SK-N-SH (cell line): ENCODE results near the gene FASTK. TPM values are rescaled to one million over a fixed set of nuclear protein-coding genes. Genes with fewer than 3 reads are reported as not detected.

Experiments
- CTCF ChIA-PET: fragments of 300-600, 350-600 bp; formaldehyde crosslinking; extraction: SDS; loops from one replicate; lab custom pipeline; 2021; lab: Yijun Ruan, JAX
- POLR2A ChIA-PET: fragments of 350-600 bp; sonication (Branson Sonifier 250); formaldehyde crosslinking; extraction: SDS; loops from one replicate; lab custom pipeline; 2020; ENCODE audit warnings: antibody characterized with exemption, inconsistent platforms; lab: Yijun Ruan, JAX
- DNase-seq: peaks from one replicate; pipeline ENCODE4 v3.0.0; 2012
- H2AFZ ChIP-seq: fragments of 200-600 bp; sonication (generic); 2 replicates; pipeline ENCODE4 v1.8.1; 2016; ENCODE audit warnings: antibody characterized with exemption, mild to moderate bottlenecking, low read depth
- H3F3A ChIP-seq: fragments of 200-600 bp; sonication (generic); replicated peaks from 2 replicates; pipeline ENCODE3; 2016; ENCODE audit warnings: antibody characterized with exemption, mild to moderate bottlenecking; ENCODE audit not compliant: insufficient read depth
- H3K27ac ChIP-seq, 2 experiments: fragments of 200-500 bp in 1 of 2; fragments of 200-600 bp in 1 of 2; sonication (Bioruptor generic) in 1 of 2; sonication (generic), shearing (Covaris generic) in 1 of 2; 2 replicates each; pipeline versions ENCODE4 v1.5.1 to v1.6.1; 2014 to 2016; ENCODE audit warnings: low read depth in 2 of 2, inconsistent platforms in 1 of 2, low read length in 1 of 2, mild to moderate bottlenecking in 1 of 2, mixed read lengths in 1 of 2
- H3K27me3 ChIP-seq: fragments of 200-600 bp; sonication (generic), shearing (Covaris generic); 2 replicates; pipeline ENCODE4 v1.6.1; 2016; ENCODE audit warnings: mixed run types; ENCODE audit not compliant: insufficient read depth
- H3K36me3 ChIP-seq, 2 experiments: fragments of 200-500 bp in 1 of 2; fragments of 200-600 bp in 1 of 2; sonication (Bioruptor generic) in 1 of 2; sonication (generic) in 1 of 2; replicated peaks in 1 of 2; 2 replicates each; pipeline versions ENCODE3 to v1.5.1; 2014 to 2016; ENCODE audit warnings: low read length in 1 of 2, mild to moderate bottlenecking in 1 of 2; ENCODE audit not compliant: insufficient read depth in 2 of 2, control insufficient read depth in 1 of 2
- H3K4me1 ChIP-seq, 2 experiments: fragments of 200-500 bp in 1 of 2; fragments of 200-600 bp in 1 of 2; sonication (Bioruptor generic) in 1 of 2; sonication (generic), shearing (Covaris generic) in 1 of 2; 2 replicates each; pipeline versions ENCODE4 v1.5.1 to v1.6.1; 2014 to 2016; ENCODE audit warnings: low read depth in 1 of 2, low read length in 1 of 2, mixed run types in 1 of 2; ENCODE audit not compliant: insufficient read depth in 2 of 2, control insufficient read depth in 1 of 2
- H3K4me2 ChIP-seq: fragments of 200-600 bp; sonication (generic), shearing (Covaris generic); 2 replicates; pipeline ENCODE4 v1.6.1; 2017; ENCODE audit warnings: mixed run types
- H3K4me3 ChIP-seq, 2 experiments: fragments of 200-500 bp in 1 of 2; fragments of 200-600 bp in 1 of 2; sonication (Bioruptor generic) in 1 of 2; sonication (generic), shearing (Covaris generic) in 1 of 2; 2 replicates each; pipeline versions ENCODE4 v1.5.1 to v1.8.1; 2014 to 2016; ENCODE audit warnings: low read depth in 2 of 2, inconsistent platforms in 1 of 2, low read length in 1 of 2, mild to moderate bottlenecking in 1 of 2, mixed read lengths in 1 of 2, moderate library complexity in 1 of 2
- H3K79me2 ChIP-seq: fragments of 200-600 bp; sonication (generic); 2 replicates; pipeline ENCODE4 v1.8.1; 2017; ENCODE audit warnings: mild to moderate bottlenecking; ENCODE audit not compliant: insufficient read depth
- H3K9ac ChIP-seq: fragments of 200-600 bp; sonication (generic); 2 replicates; pipeline ENCODE4 v1.6.1; 2017; ENCODE audit warnings: mixed run types
- H3K9me2 ChIP-seq: fragments of 200-600 bp; sonication (generic); 2 replicates; pipeline ENCODE4 v1.6.1; 2017; ENCODE audit warnings: mixed run types
- H3K9me3 ChIP-seq: fragments of 200-600 bp; sonication (generic); 2 replicates; pipeline ENCODE4 v1.6.1; 2017; ENCODE audit warnings: mixed run types, mild to moderate bottlenecking, moderate library complexity
- H4K20me1 ChIP-seq: fragments of 200-600 bp; sonication (generic); 2 replicates; pipeline ENCODE4 v1.6.1; 2017; ENCODE audit warnings: mild to moderate bottlenecking, mixed run types; ENCODE audit not compliant: insufficient read depth
- CHD2 ChIP-seq: fragments of 150-350 bp; IDR thresholded peaks from 2 replicates; pipeline ENCODE4 v1.6.1; 2018; ENCODE audit warnings: low read length; ENCODE audit not compliant: partially characterized antibody
- EP300 ChIP-seq, 2 experiments: IDR thresholded peaks; 2 replicates each; pipeline versions ENCODE4 v1.4.0 to v1.6.1; 2012; ENCODE audit warnings: borderline replicate concordance in 1 of 2, low read depth in 1 of 2, low read length in 1 of 2
- FOXJ3 ChIP-seq: sonication (generic); formaldehyde crosslinking; IDR thresholded peaks from 2 replicates; pipeline ENCODE4 v1.5.1; 2020; ENCODE audit warnings: mild to moderate bottlenecking, missing genetic modification reagents
- GABPA ChIP-seq: IDR thresholded peaks from 2 replicates; pipeline ENCODE4 v1.4.0; 2012; ENCODE audit warnings: low read depth, mild to moderate bottlenecking
- IRF3 ChIP-seq: fragments of 150-350 bp; IDR thresholded peaks from 2 replicates; pipeline ENCODE4 v1.6.1; 2016; ENCODE audit warnings: mild to moderate bottlenecking, low read depth, low read length
- MXI1 ChIP-seq: IDR thresholded peaks from 2 replicates; pipeline ENCODE4 v1.6.1; 2012; ENCODE audit warnings: mild to moderate bottlenecking, low read depth, low read length, improper control_type of control experiment
- NFIC ChIP-seq: IDR thresholded peaks from 2 replicates; pipeline ENCODE4 v1.4.0; 2012; ENCODE audit warnings: borderline replicate concordance
- RCOR1 ChIP-seq: fragments of 150-350 bp; IDR thresholded peaks from 2 replicates; pipeline ENCODE4 v1.6.1; 2017; ENCODE audit warnings: antibody characterized with exemption, low read length
- REST ChIP-seq: IDR thresholded peaks from 2 replicates; pipeline ENCODE4 v1.6.1; 2012; ENCODE audit warnings: mild to moderate bottlenecking, low read depth, low read length, moderate library complexity
- RFX5 ChIP-seq: IDR thresholded peaks from 2 replicates; pipeline ENCODE4 v1.6.1; 2012; ENCODE audit warnings: mild to moderate bottlenecking, improper control_type of control experiment, low read length
- RXRA ChIP-seq: IDR thresholded peaks from 2 replicates; pipeline ENCODE4 v1.4.0; 2012; ENCODE audit warnings: low read depth, mild to moderate bottlenecking, borderline replicate concordance
- SIN3A ChIP-seq: IDR thresholded peaks from 2 replicates; pipeline ENCODE4 v1.6.1; 2012; ENCODE audit warnings: low read depth, mild to moderate bottlenecking, low read length, moderate library complexity, borderline replicate concordance
- TCF12 ChIP-seq: IDR thresholded peaks from 2 replicates; pipeline ENCODE4 v1.4.0; 2012
- USF1 ChIP-seq: IDR thresholded peaks from 2 replicates; pipeline ENCODE4 v1.4.0; 2012; ENCODE audit warnings: low read depth, borderline replicate concordance
- USF2 ChIP-seq: fragments of 150-350 bp; IDR thresholded peaks from 2 replicates; pipeline ENCODE4 v1.6.1; 2017; ENCODE audit warnings: antibody characterized with exemption, low read length, low read depth, borderline replicate concordance
- ZBTB33 ChIP-seq: IDR thresholded peaks from 2 replicates; pipeline ENCODE4 v1.4.0; 2012; ENCODE audit warnings: low read depth, borderline replicate concordance
- WGBS: methylation state at CpG from one replicate; pipeline ENCODE4 v1.1.6; 2017; ENCODE audit warnings: low lambda C conversion rate; 5-methylcytosine and 5-hydroxymethylcytosine counted together
- polyA plus RNA-seq, 3 experiments: library from polyadenylated mRNA; depleted of rRNA; stranded (reverse); fragments of >200 nt; gene quantifications; 2 replicates each; pipeline ENCODE4 v1.2.3, GENCODE V29; 2012

The FASTK gene
- polyA plus RNA-seq, 1 of the 3 experiments (the other 2 are of a cell fraction), result 125 TPM

GRCh38 chr7:151053751-151054150 lies 26.9 kb downstream of the FASTK start:
- CTCF ChIA-PET, result interaction anchor here (0.7 to 2.4 kb wide), 2 partner anchors 14 to 24 kb away, joined by 3 to 14 read pairs; partner anchors contain the start of gene ABCB8
- peaks cover 19% of the 10 kb centered on the region for H3K79me2 ChIP-seq
- no peaks in the 10 kb centered on the region for H3K27me3 ChIP-seq
- WGBS, result 83% methylated on average over 6 of the region's 8 CpGs
- no peak for DNase-seq
- no peak overlapping the region for H3K27ac ChIP-seq
- no peak overlapping the region for H3K9ac ChIP-seq
- H2AFZ ChIP-seq, result no peak overlapping the region
- no peak overlapping the region for H3K4me2 ChIP-seq
- H3K9me3 ChIP-seq, result no peaks in the 10 kb centered on the region
- peaks cover 3 to 40% of the 10 kb centered on the region in 2 experiments for H3K36me3 ChIP-seq
- POLR2A ChIA-PET, result interaction anchor here (1.0 kb wide), 1 partner anchor 27 kb away, joined by 3 read pairs; the partner anchor contains the start of gene FASTK
- peaks cover 10 to 25% of the 10 kb centered on the region in 2 experiments; a peak in 3 of 4 replicates for H3K4me1 ChIP-seq
- no peaks in the 10 kb centered on the region for H4K20me1 ChIP-seq
- no peak for TF ChIP-seq EP300 (IDR thresholded peaks at IDR 0.05; ENCODE audit: borderline replicate concordance in 1 of 2, low read depth in 1 of 2, low read length in 1 of 2)
- no peak for TF ChIP-seq GABPA
- TF ChIP-seq TCF12, result no peak
- no peak for TF ChIP-seq USF1
- no peak for TF ChIP-seq ZBTB33
- TF ChIP-seq NFIC, result no peak
- H3F3A ChIP-seq, result peaks cover 3% of the 10 kb centered on the region
- no peak overlapping the region for H3K4me3 ChIP-seq
- no peaks in the 10 kb centered on the region for H3K9me2 ChIP-seq

GRCh38 chr7:151053096-151053495 lies 27.5 kb downstream of the FASTK start:
- peaks cover 4 to 25% of the 10 kb centered on the region in 2 experiments; a peak in 2 of 4 replicates for H3K4me1 ChIP-seq
- no peak for DNase-seq

More at GRCh38 chr7:151053096-151053495, 27.5 kb downstream of the FASTK start:
- ChIA-PET POLR2A (no interaction called here), CTCF (interaction anchor here (0.7 to 1.3 kb wide), 2 partner anchors 32 to 740 kb away, joined by 3 to 4 read pairs; no protein-coding TSS in a partner anchor)
- no peak for TF ChIP-seq RXRA
- TF ChIP-seq USF1, result no peak
- TF ChIP-seq TCF12, result no peak
- TF ChIP-seq CHD2, result no peak
- TF ChIP-seq RCOR1, result no peak
- TF ChIP-seq GABPA, result no peak
- no peak for TF ChIP-seq EP300 (IDR thresholded peaks at IDR 0.05; ENCODE audit: borderline replicate concordance in 1 of 2, low read depth in 1 of 2, low read length in 1 of 2)
- TF ChIP-seq MXI1, result no peak
- TF ChIP-seq USF2, result no peak
- no peak for TF ChIP-seq FOXJ3 (CRISPR knock-in tag)
- no peak for TF ChIP-seq REST
- no peak for TF ChIP-seq RFX5
- TF ChIP-seq IRF3, result no peak
- no peak for TF ChIP-seq SIN3A
- Histone ChIP-seq H3F3A (peaks cover 3% of the 10 kb centered on the region), H3K9me3 (no peaks in the 10 kb centered on the region), H2AFZ (no peak overlapping the region), H3K79me2 (peaks cover 19% of the 10 kb centered on the region), H4K20me1 (no peaks in the 10 kb centered on the region), H3K9ac (no peak overlapping the region), H3K27ac (no peak overlapping the region), H3K4me3 (no peak overlapping the region), H3K9me2 (no peaks in the 10 kb centered on the region), H3K4me2 (no peak overlapping the region), H3K27me3 (no peaks in the 10 kb centered on the region), H3K36me3 (peaks cover 3 to 40% of the 10 kb centered on the region in 2 experiments)
- 88% methylated on average over 4 of the region's 4 CpGs for WGBS
